HG03442 (cell line): ENCODE results near the gene USP6NL.
A peak's percentile ranks its signal among the peaks of the same experiment; 100 is the strongest.
"Not testable (repeated sequence)": the region's sequence is repeated elsewhere in the genome, so short reads cannot be mapped to it uniquely, and the experiment has no call there.

Experiments used
- ATAC-seq: cut with Tn5 transposase; IDR thresholded peaks from one replicate; pipeline ENCODE4 v1.9.1; 2021; ENCODE audit warnings: mild to moderate bottlenecking, moderate library complexity; ENCODE audit not compliant: unreplicated experiment

The USP6NL gene

DNA sequence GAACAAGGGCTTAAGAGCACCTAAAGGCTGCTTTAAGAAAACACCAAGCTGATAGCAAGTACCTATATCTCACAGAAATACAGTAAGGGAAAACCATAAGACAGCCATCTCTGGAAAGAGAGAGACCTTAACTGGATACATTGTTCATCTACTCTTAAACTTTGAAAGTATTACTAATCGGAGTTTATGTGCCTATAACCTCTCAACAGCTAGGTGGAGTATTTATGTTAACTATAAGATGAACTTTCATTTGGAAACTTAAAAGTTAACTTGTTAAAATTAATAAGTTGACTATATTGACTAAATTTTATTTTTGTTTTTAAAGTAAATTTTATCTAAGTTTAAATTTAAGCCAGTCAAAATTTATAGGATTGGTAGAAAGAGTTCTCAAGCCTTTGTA lies 90.6 kb downstream of the USP6NL start:
- no peak for ATAC-seq

DNA sequence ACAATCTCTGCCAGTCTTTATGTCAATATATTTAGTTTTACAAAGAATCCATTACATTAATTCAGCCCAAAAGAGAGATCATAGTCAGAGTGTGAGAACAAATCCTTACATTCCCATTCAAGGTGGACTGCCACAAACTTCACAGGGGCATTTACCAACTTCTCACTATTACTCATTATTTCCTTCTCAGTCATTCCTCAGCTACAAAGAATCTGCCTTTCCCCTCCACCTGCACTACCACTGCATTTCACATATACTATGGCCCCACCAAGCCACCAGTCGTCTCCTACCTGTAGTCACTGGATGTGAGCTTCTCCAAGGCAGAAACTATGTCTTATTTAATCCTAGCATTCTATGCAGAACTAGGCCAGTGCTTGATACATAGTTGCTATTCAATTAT lies 94.3 kb downstream of the USP6NL start:
- ATAC-seq = peak; percentile 71

DNA sequence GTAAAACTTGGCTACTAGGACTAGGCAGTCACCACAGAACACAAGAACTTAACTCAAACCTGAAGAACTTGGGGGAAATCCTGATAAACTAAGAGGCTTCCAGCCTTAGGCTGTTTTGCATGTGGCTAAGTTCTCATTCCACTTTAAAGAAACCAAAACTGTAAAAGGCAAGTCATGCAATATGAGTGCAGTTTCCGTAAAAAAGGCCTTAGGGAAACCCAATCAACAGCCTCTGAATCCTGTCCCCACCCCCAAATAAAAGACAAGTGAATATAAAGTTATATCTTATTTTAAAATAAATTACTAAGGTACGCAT lies 95.1 kb downstream of the USP6NL start:
- peak; percentile 46 for ATAC-seq

DNA sequence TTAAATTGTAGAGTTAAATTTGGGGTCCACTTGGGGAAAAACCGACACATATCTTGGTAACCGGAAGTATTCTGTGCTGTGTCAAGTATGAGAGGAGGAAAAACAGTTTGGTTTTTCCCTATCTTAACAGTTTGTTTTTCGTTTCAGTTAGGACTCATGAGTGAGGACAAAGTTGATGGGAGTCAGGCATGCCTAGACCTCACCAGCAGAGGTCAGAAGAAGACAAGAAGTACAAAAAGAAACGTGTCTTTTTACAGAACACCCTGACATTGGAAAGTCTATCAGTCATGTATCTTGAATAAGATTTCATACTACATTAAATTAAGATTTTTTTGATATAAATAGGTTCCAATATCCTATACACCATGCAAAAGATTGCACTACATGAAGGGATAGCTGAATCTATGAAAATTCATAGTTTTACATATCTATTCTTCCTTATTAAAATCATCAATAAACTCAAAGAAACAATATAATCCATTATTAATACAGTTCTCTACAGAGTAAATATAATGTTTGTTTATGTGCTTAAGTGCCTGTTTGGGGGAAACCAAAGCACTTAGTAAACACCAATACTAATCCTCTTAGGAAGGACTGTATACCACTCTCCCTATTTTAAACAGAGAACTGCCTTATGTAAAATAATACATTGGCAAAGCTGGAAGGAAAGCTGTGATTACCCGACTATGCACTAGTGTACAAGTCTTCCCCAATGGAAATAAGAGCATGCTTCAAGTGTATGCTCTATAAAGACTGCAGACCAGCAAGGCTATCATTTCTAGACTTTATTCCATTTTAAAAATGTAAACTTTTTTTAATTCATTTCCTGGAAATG lies 95.6 kb downstream of the USP6NL start:
- ATAC-seq = peak; percentile 45

DNA sequence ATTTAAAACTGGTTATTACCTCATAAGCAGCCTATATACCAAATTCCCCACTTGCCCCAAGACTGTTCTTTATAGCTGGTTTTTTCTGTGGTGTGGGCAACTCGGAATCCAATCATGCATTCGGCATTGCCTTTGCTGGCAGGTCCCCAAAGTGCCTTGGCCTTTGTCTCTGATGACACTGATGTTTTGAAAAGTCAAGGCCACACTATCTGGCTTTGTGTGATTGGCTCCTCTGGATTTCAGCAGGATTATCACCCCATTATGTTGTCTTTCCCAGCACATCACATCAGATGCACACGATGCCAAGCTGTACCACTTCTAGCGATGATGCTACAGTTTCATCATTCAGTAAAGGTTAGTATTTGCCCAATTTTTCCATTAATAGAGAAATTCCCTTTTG lies 97.7 kb downstream of the USP6NL start:
- no peak for ATAC-seq

DNA sequence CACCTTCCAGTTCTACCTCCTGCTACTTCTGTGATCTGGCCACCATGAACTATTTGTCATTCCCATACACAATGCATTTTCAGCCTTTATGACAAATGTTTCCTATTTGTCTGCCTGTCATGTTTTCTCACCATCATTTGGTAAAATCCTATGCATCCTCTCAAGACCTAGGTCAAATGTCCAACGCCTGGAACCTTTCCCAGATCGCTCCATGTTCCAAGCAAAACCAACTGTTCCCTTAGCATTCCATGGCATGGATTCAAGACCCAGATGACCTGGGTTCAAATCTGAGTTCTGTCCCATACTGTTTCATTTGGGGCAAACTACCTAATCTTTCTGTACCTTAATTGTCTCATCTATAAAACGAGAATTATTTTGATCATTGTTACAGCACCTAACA lies 98.9 kb downstream of the USP6NL start:
- ATAC-seq = no peak

DNA sequence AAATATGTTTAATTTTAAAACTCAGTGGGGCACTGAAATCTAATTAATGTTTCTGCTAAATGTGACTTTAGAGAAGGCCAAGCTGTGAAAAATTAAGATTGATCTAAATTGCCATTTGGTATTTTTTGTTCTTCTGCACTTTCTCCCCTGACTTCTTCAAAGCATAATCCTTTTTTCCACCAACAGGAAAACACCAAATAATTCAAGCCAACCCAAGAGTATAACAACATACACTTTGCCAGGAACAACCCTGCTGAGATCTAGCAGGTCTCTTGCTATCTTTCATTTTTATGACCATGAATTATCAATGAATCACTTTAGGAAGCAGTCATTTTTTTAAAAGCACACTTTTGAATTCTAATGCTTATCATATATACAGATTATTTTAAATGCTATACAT lies 100.1 kb downstream of the USP6NL start:
- ATAC-seq = no peak

DNA sequence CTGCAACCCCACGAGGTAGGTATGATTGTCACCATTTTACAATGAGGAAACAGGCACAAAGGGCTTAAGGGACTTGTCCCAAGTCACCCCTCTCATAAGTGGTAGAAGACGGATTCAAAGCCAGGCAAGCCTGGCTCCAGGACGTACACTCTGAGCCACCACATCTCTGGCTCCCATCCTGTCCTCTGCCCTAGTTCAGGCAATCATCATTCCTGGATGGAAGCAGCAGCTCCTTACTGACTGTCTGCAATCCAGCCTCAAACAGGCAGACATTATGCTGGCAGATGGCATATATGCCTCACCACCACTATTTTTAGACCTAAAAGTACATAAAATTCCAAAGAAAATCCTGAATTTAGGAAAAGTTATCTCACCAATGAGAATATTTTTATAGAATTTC lies 100.7 kb downstream of the USP6NL start:
- ATAC-seq = no peak

DNA sequence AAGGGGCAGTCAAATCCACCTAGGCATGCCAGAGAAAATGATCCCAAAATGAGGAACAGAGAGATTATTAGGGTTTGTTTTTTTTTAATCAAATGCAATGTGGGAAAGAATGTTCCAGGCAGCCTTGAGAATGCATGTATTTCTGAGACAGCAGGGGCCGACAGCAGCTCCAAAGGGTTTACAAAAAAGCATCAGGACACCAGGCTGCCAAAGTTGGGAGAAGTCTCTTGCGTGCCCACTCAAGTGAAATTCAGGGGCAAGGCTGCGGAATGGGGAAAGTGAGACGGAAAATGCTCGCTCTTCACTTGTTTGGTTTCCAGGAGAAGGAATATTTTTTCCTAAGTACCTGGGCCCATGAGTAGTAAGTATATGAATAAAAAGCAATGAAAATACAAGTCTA lies 101.2 kb downstream of the USP6NL start:
- ATAC-seq = no peak

DNA sequence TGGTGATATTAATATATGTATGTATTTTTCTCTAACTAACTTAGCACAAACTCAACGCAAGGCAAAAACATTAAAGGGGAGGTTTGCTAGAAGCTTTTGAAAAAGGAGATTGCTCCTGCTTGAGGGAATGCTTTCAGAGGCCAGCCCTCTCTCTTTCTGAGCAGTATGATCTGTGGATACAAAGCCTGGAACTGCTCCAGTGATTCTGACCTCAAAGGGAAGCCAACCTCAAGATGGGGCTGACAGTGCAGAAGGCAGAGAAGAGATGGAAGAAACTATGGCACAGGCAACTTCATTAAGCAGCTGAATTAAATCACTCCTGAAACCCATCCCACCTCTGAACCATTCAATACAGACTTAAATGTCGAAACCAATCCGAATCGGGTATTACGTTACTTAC lies 102.4 kb downstream of the USP6NL start:
- ATAC-seq = no peak

DNA sequence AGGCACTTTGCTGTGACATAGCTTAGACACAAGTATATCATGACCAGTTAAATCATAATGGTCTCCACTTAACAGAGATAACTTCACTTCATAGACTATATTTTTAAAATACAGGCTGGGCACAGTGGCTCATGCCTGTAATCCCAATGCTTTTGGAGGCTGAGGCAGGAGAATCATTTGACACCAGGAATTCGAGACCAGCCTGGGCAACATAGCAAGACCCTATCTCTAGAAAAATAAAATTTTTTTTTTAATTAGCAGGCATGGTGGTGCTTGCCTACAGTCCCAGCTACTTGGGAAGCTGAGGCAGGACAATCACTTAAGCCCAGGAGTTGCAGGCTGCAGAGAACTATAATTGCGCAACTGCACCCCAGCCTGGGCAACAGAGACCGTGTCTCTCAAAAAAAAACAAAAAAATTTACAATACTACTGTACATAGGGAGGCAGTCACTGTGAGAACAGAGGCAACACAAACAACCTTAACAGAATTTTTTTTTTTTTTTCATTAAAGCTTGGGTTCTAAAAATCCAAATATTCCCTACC lies 105.1 kb downstream of the USP6NL start:
- ATAC-seq = no peak

DNA sequence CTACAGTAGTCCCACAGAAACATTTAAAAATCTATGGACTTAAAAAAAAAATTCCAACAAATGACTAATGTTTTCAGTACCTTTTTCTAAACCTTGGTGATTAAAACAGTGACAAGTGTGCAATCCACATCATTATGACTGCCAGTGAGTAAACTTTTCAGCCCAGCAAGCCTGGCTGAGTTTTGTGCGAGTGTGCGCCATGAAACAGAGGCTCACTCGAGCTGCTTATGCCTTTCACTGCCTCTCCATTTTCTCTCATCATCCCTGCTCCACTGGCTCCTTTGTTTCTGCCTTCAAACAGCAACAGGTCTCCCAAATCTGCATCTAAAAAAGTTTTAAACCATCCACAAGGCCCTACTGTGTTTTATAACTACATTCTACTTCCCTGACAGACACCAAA lies 105.8 kb downstream of the USP6NL start:
- peak; percentile 60 for ATAC-seq

DNA sequence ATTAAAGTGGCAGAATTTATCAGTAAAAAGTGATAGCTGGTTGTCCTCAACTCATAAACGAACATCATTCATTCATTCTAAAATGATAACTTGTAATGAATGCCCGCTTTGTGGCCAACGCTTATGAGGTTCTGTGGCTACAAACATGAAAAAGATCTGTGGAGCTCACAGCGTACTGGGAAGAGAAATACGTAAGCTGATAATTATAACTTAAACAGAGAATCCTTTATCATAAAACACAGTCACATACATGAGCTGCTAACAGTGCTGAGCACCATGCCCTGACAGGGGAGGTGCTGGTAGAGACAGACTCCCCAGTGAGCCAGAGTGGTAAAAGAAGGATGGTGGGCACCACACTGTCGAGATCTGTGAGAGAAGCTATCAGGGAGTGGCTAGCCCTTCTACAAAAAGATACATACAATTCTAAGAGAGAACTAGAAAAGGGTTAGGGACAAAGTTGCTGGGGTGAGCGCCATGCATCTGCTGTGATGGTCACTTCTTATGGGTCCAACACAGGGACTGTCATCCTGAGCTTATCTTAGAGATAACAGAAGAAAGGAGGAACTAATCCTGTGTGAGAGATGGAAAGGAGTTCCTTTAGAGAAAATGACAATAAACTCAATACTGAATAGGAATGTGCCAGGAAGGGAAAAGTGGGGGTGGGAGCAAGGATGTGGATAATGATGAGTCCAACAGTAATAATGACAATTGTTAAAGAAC lies 106.7 kb downstream of the USP6NL start:
- no peak for ATAC-seq

DNA sequence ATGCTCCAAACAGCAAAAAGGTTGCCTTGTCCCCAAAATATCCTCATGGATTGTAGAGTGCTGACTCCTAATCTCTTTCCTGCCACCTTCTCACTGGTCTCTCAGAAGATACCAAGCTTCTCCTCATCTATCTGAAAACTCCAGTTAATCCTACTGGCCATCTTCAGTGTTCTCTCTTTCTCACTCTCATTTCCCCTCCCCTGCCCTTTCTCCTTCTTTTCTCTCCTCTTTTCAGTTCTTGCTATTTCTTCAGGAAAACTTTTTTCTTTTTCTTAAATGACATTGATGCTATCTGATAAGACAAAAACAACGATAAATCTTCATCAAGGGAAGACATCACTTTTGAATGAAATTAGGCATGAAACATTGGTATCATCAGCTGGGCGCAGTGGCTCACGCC lies 109.8 kb downstream of the USP6NL start:
- ATAC-seq = no peak

DNA sequence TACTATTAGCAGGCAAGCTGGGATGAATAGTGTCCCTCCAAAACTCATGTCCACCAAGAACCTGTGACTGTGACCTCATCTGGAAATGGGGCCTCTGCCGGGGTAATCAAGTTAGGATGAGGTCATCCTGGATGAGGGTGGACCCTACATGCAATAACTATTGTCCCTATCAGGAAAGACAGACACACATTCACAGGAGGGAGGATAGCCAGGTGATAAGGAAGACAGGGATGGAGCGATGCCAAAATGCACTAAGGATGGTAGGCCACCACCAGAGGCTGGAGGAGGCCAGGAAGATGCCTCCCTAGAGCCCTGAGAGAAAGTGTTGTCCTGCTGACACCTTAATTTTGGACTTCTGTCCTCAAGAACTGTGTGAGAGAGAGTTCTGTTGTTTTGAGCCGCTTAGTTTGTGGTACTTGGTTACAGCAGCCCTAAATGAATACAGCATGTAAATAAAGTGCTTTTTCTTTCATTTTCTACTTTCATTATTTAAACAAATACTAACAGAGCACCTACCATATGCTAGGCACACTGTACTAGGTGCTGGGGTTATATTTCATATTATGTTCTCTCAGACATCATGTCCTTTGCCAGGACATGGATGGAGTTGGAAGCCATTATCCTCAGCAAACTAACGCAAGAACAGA lies 111.9 kb downstream of the USP6NL start:
- peak; percentile 61 for ATAC-seq

DNA sequence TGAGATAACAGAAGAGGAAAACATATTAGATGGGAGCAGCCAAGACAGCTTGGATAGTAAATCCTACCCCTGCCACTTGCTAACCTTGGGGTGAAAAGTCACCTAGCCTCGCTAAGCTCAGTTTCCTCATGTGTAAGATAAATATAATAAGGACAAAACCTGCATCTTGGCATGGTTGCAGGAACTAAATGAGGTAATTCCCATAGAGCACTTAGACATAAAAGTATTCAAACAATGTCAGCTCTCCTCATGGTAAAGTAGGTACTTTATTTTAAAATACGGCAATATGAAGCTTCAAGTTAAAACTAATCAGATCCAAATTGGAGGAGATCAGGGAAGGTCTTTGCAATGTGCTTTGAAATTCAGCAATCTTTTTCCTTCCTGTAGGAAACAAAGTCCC lies 113.1 kb downstream of the USP6NL start:
- ATAC-seq = no peak

DNA sequence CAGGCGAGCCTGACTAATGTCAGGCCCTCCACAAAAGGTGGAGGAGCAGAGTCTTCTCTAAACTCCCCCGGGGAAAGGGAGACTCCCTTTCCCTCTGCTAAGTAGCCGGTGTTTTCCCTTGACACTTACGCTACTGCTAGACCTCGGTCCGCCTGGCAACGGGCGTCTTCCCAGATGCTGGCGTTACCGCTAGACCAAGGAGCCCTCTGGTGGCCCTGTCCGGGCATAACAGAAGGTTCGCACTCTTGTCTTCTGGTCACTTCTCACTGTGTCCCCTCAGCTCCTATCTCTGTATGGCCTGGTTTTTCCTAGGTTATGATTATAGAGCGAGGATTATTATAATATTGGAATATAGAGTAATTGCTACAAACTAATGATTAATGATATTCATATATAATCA lies 116.5 kb downstream of the USP6NL start:
- ATAC-seq = not testable (repeated sequence)

DNA sequence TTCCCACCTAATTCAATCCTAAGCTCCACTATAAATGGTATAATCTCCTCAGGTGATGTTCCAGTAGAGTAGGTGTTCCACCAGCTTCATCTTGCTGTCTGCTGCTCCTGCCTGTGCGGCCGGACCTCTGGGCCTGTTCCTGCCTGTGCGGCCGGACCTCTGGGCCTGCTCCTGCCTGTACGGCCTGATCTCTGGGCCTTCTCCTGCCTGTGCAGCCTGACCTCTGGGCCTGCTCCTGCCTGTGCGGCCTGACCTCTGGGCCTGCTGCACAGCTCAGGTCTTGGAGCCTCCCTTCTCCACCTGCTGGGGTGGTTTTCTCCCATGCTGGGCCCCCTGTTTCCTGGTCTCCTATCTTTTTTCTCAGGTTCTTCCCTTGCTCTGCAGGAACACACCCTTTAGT lies 117.8 kb downstream of the USP6NL start:
- ATAC-seq = no peak

DNA sequence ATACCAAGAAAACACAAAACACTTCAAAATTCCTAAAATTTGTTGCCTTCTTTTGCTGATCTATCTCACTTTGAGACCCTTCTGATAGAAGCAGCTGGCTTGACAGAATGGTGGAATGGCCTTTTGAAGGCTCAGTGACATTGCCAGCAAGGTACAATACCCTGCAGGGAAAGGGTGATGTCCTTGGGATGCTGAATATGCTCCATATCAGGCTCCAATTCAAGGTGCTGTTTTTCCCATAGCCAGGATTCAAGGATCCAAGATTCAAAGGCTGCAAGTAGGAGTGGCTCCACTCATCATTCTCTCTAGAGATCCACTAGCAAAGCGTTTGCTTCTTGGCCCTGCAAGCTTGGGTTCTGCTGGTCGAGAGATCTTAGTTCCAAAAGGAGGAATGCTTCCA lies 120.4 kb downstream of the USP6NL start:
- ATAC-seq = no peak

DNA sequence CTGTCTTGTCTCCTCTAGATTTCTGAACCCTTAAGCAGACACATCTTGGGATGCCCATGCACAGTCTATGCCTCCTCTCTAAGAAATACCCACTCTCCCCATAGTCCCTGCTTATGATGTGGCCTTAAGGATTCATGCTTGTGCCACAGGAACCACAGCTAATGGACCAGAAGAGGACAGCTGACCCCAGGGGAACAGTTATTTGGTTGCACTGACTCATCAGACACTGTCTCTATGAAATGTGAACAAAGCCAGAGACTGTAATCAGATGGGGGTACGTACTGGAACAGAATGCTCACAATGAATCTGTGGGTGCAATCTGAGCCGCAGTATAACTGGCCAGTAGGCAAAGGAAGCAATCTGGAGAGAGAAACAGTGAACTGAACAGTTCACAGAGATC lies 121.9 kb downstream of the USP6NL start:
- ATAC-seq = no peak

DNA sequence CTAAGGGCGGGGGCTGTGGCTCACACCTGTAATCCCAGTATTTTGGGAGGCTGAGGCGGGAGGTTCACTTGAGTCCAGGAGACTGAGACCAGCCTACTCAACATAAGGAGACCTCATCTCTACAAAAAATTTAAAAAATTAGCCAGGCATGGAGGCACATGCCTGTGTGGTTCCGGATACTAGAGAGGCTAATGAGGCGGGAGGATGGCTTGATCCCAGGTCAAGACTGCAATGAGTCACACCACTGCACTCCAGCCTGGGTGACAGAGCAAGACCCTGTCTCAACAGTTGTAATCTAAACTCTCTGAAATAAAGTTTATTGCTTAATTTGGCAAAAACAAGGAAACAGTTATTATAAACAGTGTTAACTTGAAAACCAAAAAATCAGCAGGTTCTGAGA lies 123.3 kb downstream of the USP6NL start:
- no peak for ATAC-seq
